GM21447 (cell line): ENCODE results near the gene ME1.
"Not testable (repeated sequence)": the region's sequence is repeated elsewhere in the genome, so short reads cannot be mapped to it uniquely, and the experiment has no call there.

Source experiments
- ATAC-seq: cut with Tn5 transposase; IDR thresholded peaks from one replicate; pipeline ENCODE4 v1.9.1; 2021; ENCODE audit not compliant: unreplicated experiment

The ME1 gene

GRCh38 chr6:83359638-83360037 is 71.2 kb downstream of the ME1 start:
- no peak for ATAC-seq

- ATAC-seq = no peak
Observed at GRCh38 chr6:83354747-83355146, 76.1 kb downstream of the ME1 start.

- no peak for ATAC-seq
Observed at GRCh38 chr6:83352424-83353061, 78.3 kb downstream of the ME1 start.

DNA sequence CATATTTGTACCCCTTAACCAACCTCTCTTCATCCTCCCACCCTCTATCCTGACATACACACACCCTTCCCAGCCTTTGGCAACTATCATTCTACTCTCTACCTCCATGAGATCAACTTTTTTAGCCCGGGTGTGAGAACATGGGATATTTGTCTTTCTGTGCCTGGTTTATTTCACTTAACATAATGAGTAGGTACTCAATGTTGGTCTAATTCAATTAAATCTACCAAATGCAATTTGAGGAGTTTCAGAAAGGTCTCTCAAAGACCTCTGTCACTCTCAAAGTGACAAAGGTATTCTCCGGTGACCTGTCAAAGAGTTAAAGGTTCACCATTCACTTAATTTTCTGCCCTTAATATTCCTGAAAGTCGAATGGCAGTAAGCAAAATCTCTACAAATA is 87.7 kb downstream of the ME1 start:
- ATAC-seq = no peak

GRCh38 chr6:83341765-83342164 is 89.1 kb downstream of the ME1 start:
- no peak for ATAC-seq

DNA sequence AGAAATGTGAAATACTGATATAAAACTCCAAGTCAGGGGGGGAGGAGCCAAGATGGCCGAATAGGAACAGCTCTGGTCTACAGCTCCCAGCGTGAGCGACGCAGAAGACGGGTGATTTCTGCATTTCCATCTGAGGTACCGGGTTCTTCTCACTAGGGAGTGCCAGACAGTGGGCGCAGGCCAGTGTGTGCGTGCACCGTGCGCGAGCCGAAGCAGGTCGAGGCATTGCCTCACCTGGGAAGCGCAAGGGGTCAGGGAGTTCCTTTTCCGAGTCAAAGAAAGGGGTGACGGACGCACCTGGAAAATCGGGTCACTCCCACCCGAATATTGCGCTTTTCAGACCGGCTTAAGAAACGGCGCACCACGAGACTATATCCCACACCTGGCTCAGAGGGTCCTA is 96.9 kb downstream of the ME1 start:
- not testable (repeated sequence) for ATAC-seq

DNA sequence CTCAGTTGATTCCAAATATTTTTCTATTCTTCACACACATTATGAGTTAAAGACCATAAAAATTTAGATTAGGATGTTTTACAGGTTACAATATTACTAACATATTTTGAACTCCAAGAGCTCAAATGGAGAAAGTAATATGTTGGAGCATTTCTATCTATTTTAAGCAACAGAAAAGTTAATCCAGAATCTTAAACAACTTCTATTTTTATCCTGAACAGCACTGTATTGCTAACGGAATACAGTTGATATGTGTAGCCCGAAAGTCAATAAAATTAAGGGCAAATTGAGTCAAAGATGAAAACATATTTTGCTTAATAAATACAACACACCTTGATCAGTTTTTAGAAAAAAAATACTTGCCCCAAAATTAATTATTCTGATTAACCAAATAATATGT is 97.4 kb downstream of the ME1 start:
- no peak for ATAC-seq

DNA sequence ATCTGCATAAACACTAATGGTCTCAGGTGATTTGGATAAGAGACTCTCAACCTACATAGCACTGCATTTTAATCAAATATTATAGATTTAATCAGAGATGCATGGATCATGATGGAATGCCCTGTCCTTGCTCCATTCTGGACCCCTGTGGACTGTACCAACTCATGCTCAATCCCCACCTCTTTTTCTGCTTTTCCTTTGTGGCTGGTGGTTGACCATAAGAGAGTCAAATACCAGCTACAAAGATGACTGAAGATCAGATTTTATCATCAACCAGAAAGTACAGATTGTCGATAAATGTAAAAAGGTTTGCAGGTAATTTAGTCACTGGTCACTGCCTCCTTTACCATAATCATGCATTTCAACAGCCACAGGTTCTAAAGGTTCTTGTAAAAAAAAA is 116.2 kb downstream of the ME1 start:
- no peak for ATAC-seq

DNA sequence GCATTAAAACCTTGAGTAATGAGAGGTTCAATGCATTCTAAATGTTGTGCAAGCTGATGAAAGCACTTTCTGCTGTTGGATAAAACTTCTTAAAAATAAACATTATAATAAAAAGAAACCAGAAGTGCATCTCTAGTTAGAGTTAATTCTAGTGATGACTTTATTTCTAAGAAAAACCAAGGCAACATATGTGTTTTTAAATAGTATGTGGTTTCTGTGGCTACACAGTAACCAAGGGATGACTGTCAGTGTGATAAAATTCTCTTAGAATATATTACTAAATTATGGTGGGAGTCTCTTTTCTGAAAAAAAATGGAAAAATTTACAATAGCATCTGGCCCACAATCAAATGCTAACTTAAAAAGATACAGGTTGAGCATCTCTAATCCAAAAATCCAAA is 117.0 kb downstream of the ME1 start:
- no peak for ATAC-seq

- no peak for ATAC-seq
Observed at GRCh38 chr6:83311231-83311630, 119.6 kb downstream of the ME1 start.

DNA sequence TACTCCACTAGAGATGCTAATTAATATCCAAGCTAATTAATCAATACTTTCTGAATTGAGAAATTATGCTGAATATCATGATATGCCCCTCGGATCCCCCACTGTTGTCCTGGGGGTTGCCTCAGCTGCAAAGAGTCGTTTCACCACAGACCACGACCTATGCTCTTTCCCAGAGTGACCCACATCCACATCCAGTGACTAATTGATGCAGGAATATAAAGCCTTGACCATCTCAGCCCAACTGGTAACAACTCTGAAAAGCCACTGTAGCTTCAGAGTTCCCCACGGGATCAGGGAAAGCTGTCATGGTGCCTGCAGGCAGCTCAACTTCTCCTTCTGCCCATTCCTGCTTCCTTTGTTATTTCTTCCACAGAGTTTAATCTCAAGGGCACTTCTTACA is 120.8 kb downstream of the ME1 start:
- no peak for ATAC-seq

DNA sequence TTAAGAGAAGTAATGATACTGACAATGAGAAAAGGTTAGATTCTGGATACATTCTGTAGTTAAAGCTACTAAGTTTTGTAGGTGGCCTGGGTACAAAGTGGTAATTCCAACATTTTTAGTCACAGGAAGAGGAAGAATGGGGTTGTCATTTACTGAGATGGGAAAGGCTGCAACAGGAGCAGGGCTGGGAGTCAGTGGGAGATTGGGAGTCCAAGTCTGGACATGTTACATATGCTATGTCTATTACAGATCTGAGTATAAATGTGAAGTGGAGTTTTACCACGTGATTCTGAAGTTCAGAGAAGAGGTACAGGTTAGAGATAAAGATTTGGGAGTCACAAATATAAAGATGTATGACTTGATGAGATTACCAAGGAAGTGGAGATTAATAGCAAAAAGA is 121.5 kb downstream of the ME1 start:
- ATAC-seq = no peak

GRCh38 chr6:83308833-83309232 is 122.0 kb downstream of the ME1 start:
- ATAC-seq = no peak

- ATAC-seq = no peak
Observed at GRCh38 chr6:83307849-83308248, 123.0 kb downstream of the ME1 start.

GRCh38 chr6:83303426-83303825 is 127.4 kb downstream of the ME1 start:
- no peak for ATAC-seq

GRCh38 chr6:83294676-83295075 is 136.2 kb downstream of the ME1 start:
- no peak for ATAC-seq

GRCh38 chr6:83292900-83293843 is 137.7 kb downstream of the ME1 start:
- peak; percentile 90 for ATAC-seq

DNA sequence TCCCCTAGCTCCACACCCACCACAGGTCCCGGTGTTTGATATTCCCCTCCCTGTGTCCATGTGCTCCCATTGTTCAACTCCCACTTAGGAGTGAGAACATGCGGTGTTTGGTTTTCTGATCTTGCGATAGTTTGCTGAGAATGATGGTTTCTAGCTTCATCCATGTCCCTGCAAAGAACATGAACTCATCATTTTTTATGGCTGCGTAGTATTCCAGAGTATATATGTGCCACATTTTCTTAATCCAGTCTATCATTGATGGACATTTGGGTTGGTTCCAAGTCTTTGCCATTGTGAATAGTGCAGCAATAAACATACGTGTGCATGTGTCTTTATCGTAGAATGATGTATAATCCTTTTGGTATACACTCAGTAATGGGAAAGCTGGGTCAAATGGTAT is 143.6 kb downstream of the ME1 start:
- ATAC-seq = not testable (repeated sequence)

GRCh38 chr6:83285917-83286316 is 144.9 kb downstream of the ME1 start:
- ATAC-seq = no peak

DNA sequence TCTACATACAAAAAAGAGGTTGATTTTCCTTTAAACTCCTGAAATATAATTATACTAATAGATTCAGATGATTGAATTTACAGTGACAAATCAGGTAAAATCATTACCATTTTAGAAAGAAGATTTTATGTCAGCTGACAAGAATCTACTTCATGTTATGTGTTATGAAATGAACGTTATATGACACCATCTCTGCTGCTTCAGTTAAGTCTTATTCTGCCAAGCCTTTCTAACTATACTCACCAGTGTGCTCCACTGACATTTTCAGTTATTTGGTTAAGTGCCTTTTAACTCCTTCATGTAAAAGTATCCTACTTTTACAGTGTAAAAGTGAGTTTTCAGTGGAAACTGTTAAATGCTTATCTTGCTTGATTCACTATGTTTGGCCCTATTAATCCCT is 157.3 kb downstream of the ME1 start:
- ATAC-seq = no peak

DNA sequence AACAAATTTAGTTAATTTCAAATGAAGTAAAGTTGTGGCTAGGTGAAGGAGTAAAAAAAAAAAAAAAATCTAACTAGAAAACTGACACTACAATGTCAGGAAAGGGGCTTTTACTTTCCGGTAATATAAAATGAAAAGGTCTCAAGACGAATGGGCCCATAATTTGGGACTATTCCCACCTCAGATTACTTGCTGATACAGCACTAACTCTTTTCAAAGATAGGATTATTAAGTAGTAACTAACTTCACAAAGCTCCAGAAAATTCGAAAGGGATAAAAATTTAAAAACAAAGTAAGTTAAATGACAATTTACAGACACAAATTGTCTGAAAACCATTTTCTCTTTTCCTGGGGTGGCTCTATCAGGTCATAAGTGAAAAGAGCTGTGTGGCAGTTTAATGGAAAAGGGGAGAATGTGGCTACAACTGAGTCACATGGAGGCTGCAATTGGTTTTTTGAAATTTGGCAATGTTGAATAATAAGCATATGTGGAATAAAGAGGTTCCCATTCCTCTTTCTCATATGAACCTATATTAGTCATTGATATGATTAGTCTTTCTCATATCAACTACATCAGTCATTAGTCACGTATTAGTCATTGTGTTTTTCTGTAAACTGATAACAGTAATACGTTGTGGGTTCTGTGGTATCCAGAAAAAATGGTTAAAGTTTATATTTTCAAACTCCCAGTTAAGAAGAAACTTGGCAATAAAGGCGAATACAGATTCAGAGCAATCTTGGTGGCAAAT is 159.7 kb downstream of the ME1 start:
- ATAC-seq = no peak

DNA sequence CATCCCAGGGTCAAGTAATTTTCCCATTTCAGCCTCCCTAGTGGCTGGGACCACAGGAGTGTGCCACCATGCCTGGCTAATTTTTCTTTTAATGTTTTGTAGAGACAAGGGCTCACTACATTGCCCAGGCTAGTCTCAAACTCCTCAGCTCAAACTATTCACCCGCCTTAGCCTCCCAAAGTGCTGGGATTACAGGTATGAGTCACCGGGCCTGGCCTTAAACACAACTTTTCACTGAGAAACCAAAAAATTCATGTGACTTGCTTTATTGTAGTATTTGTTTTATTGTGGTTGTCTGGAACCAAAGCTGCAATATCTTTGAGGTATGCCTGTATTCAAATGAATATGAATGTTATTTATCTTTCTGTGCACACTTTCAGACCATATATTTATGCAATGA is 165.5 kb downstream of the ME1 start:
- ATAC-seq = no peak
